Glomerular visceral epithelial cell (primary cell): ENCODE measurements around the gene CNEP1R1.
A peak's percentile ranks its signal among the peaks of the same experiment; 100 is the strongest.
"Not testable (repeated sequence)": the region's sequence is repeated elsewhere in the genome, so short reads cannot be mapped to it uniquely, and the experiment has no call there.

ENCODE experiments used
- DNase-seq: peaks from one replicate; pipeline ENCODE4 v3.0.0-alpha.2; 2016; ENCODE audit errors: extremely low spot score

CNEP1R1 gene

GRCh38 chr16:50024684-50025536, at the start of gene CNEP1R1:
Gene CNEP1R1 (plus strand): TSS chr16:50025225. CDS start chr16:50025316, 91 bp downstream.
- DNase-seq = peak; percentile 95

- DNase-seq = no peak
These were observed 47.6 kb upstream of the CNEP1R1 start for GRCh38 chr16:49977427-49977826.

- no peak for DNase-seq
These were observed 46.3 kb upstream of the CNEP1R1 start for GRCh38 chr16:49978569-49979326.

GRCh38 chr16:49980166-49980565, 44.9 kb upstream of the CNEP1R1 start:
- no peak for DNase-seq

GRCh38 chr16:49986351-49987124, 38.5 kb upstream of the CNEP1R1 start:
- no peak for DNase-seq

- DNase-seq = no peak
These were observed 37.6 kb upstream of the CNEP1R1 start for GRCh38 chr16:49987381-49987780.

GRCh38 chr16:49992825-49993224, 32.2 kb upstream of the CNEP1R1 start:
- DNase-seq = no peak

- DNase-seq = no peak
These were observed 31.4 kb upstream of the CNEP1R1 start for GRCh38 chr16:49993579-49993978.

- DNase-seq = no peak
These were observed 31.0 kb upstream of the CNEP1R1 start for GRCh38 chr16:49994006-49994405.

GRCh38 chr16:49995720-49996119, 29.3 kb upstream of the CNEP1R1 start:
- no peak for DNase-seq

GRCh38 chr16:49997721-49998251, 27.2 kb upstream of the CNEP1R1 start:
- DNase-seq = no peak

GRCh38 chr16:49998991-49999390, 26.0 kb upstream of the CNEP1R1 start:
- no peak for DNase-seq

- DNase-seq = no peak
These were observed 23.9 kb upstream of the CNEP1R1 start for GRCh38 chr16:50001144-50001543.

- DNase-seq = no peak
These were observed 22.8 kb upstream of the CNEP1R1 start for GRCh38 chr16:50002190-50002589.

- no peak for DNase-seq
These were observed 20.8 kb upstream of the CNEP1R1 start for GRCh38 chr16:50004239-50004638.

- DNase-seq = no peak
These were observed 18.1 kb upstream of the CNEP1R1 start for GRCh38 chr16:50006964-50007363.

- DNase-seq = no peak
These were observed 17.3 kb upstream of the CNEP1R1 start for GRCh38 chr16:50007744-50008143.

GRCh38 chr16:50010212-50010611, 14.8 kb upstream of the CNEP1R1 start:
- no peak for DNase-seq

- no peak for DNase-seq
These were observed 13.3 kb upstream of the CNEP1R1 start for GRCh38 chr16:50011707-50012106.

- DNase-seq = no peak
These were observed 12.8 kb upstream of the CNEP1R1 start for GRCh38 chr16:50012182-50012581.

- DNase-seq = not testable (repeated sequence)
These were observed 10.8 kb upstream of the CNEP1R1 start for GRCh38 chr16:50014211-50014610.

GRCh38 chr16:50015631-50016030, 9.4 kb upstream of the CNEP1R1 start:
- no peak for DNase-seq
